Liver (tissue), 3 donors: ENCODE results near the gene ELP5.

Source experiments
- ATF3 ChIP-seq: IDR thresholded peaks from 2 replicates; pipeline ENCODE4 v1.6.1; 2016; ENCODE audit warnings: antibody characterized with exemption
- FOXA1 ChIP-seq: IDR thresholded peaks from 2 replicates; pipeline ENCODE4 v1.6.1; 2016; ENCODE audit warnings: antibody characterized with exemption
- JUND ChIP-seq, 2 donors: IDR thresholded peaks; 2 replicates each; pipeline ENCODE4 v1.6.1; 2016; ENCODE audit warnings: antibody characterized with exemption in 2 of 2
- MAX ChIP-seq: IDR thresholded peaks from 2 replicates; pipeline ENCODE4 v1.6.1; 2016; ENCODE audit warnings: antibody characterized with exemption
- RAD21 ChIP-seq, 2 donors: IDR thresholded peaks; 2 replicates each; pipeline ENCODE4 v1.6.1; 2016; ENCODE audit warnings: antibody characterized with exemption in 2 of 2, mild to moderate bottlenecking in 2 of 2
- REST ChIP-seq: IDR thresholded peaks from 2 replicates; pipeline ENCODE4 v1.6.1; 2016; ENCODE audit warnings: antibody characterized with exemption, mild to moderate bottlenecking
- SP1 ChIP-seq: IDR thresholded peaks from 2 replicates; pipeline ENCODE4 v1.6.1; 2018; ENCODE audit warnings: antibody characterized with exemption, mild to moderate bottlenecking
- TAF1 ChIP-seq: conservative IDR thresholded peaks from 2 replicates; pipeline ENCODE4 v1.6.1; 2016; ENCODE audit warnings: antibody characterized with exemption, mild to moderate bottlenecking
- YY1 ChIP-seq: IDR thresholded peaks from 2 replicates; pipeline ENCODE4 v1.6.1; 2016; ENCODE audit warnings: antibody characterized with exemption, mild to moderate bottlenecking
- TF ChIP-seq, protein P1 (sequence below): fragments of 150-350 bp; IDR thresholded peaks from 2 replicates; pipeline ENCODE4 v1.5.1; 2017; ENCODE audit warnings: improper control_type of control experiment, low read depth, low read length; ENCODE audit not compliant: missing input control
- donor health status: healthy.
- donor health status: healthy.

GRCh38 chr17:7228920-7229319, 23.1 kb upstream of the ELP5 start:
- TF ChIP-seq, protein P1, sequence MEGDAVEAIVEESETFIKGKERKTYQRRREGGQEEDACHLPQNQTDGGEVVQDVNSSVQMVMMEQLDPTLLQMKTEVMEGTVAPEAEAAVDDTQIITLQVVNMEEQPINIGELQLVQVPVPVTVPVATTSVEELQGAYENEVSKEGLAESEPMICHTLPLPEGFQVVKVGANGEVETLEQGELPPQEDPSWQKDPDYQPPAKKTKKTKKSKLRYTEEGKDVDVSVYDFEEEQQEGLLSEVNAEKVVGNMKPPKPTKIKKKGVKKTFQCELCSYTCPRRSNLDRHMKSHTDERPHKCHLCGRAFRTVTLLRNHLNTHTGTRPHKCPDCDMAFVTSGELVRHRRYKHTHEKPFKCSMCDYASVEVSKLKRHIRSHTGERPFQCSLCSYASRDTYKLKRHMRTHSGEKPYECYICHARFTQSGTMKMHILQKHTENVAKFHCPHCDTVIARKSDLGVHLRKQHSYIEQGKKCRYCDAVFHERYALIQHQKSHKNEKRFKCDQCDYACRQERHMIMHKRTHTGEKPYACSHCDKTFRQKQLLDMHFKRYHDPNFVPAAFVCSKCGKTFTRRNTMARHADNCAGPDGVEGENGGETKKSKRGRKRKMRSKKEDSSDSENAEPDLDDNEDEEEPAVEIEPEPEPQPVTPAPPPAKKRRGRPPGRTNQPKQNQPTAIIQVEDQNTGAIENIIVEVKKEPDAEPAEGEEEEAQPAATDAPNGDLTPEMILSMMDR: no peak
- TF ChIP-seq JUND (IDR thresholded peaks at IDR 0.05): no peak
- TF ChIP-seq ATF3: no peak
- TF ChIP-seq SP1: no peak
- no peak for TF ChIP-seq TAF1
- TF ChIP-seq MAX: no peak
- no peak for TF ChIP-seq FOXA1
- TF ChIP-seq REST: no peak
- no peak for TF ChIP-seq YY1
- no peak for TF ChIP-seq RAD21 (IDR thresholded peaks at IDR 0.05)
